CD8-positive, alpha-beta memory T cell (primary cell): ENCODE results near the gene DAPL1. TPM values are rescaled to one million over a fixed set of nuclear protein-coding genes. Genes with fewer than 3 reads are reported as not detected.

Source experiments
- CTCF ChIA-PET: fragments of 350-600 bp; sonication (Branson Sonifier 250); formaldehyde crosslinking; loops from one replicate; lab custom pipeline; 2021; ENCODE audit warnings: antibody characterized with exemption; lab: Charles Lee
- POLR2A ChIA-PET: fragments of 350-600 bp; sonication (Branson Sonifier 250); formaldehyde crosslinking; loops from one replicate; lab custom pipeline; 2021; ENCODE audit warnings: antibody characterized with exemption; lab: Charles Lee
- DNase-seq, 5 donors: peaks; one replicate each; pipeline versions ENCODE4 v3.0.0 to v3.0.0-alpha.2; 2020 to 2022; ENCODE audit warnings: mixed read lengths in 1 of 5
- H3K27ac ChIP-seq: one replicate; pipeline ENCODE4 v1.7.0; 2013; ENCODE audit warnings: low read depth, mild to moderate bottlenecking, low read length, moderate library complexity
- H3K27me3 ChIP-seq: 2 replicates; pipeline ENCODE4 v1.7.0; 2013; ENCODE audit warnings: low read length, mild to moderate bottlenecking; ENCODE audit not compliant: insufficient read depth, poor library complexity, severe bottlenecking
- H3K36me3 ChIP-seq: 2 replicates; pipeline ENCODE4 v1.7.0; 2013; ENCODE audit warnings: mild to moderate bottlenecking, low read length, moderate library complexity; ENCODE audit not compliant: insufficient read depth
- H3K4me1 ChIP-seq: 2 replicates; pipeline ENCODE4 v1.7.0; 2013; ENCODE audit warnings: mild to moderate bottlenecking, low read length, moderate library complexity; ENCODE audit not compliant: insufficient read depth
- H3K4me3 ChIP-seq: 2 replicates; pipeline ENCODE4 v1.7.0; 2013; ENCODE audit warnings: mild to moderate bottlenecking, low read length
- H3K9me3 ChIP-seq: 2 replicates; pipeline ENCODE4 v1.7.0; 2013; ENCODE audit warnings: mild to moderate bottlenecking, low read length
- H3K27ac Mint-ChIP-seq, 8 donors: one replicate each; pipeline ENCODE4 v1.8.0; 2020 to 2021; ENCODE audit warnings: mixed read lengths in 8 of 8, mild to moderate bottlenecking in 6 of 8, inconsistent platforms in 3 of 8, moderate library complexity in 3 of 8
- H3K27me3 Mint-ChIP-seq, 2 donors: one replicate each; pipeline ENCODE4 v1.8.0; 2020 to 2021; ENCODE audit warnings: mixed read lengths in 2 of 2, mild to moderate bottlenecking in 1 of 2, moderate library complexity in 1 of 2
- H3K36me3 Mint-ChIP-seq, 3 donors: one replicate each; pipeline ENCODE4 v1.8.0; 2020 to 2021; ENCODE audit warnings: mixed read lengths in 3 of 3, inconsistent platforms in 1 of 3, mild to moderate bottlenecking in 1 of 3
- H3K4me1 Mint-ChIP-seq, 3 donors: one replicate each; pipeline ENCODE4 v1.8.0; 2020 to 2021; ENCODE audit warnings: mixed read lengths in 3 of 3, inconsistent platforms in 1 of 3, mild to moderate bottlenecking in 1 of 3
- H3K4me3 Mint-ChIP-seq, 7 donors: one replicate each; pipeline ENCODE4 v1.8.0; 2020 to 2021; ENCODE audit warnings: mixed read lengths in 7 of 7, mild to moderate bottlenecking in 6 of 7, moderate library complexity in 4 of 7, inconsistent platforms in 2 of 7
- H3K9me3 Mint-ChIP-seq, 5 donors: one replicate each; pipeline ENCODE4 v1.8.0; 2020 to 2022; ENCODE audit warnings: mixed read lengths in 5 of 5, mild to moderate bottlenecking in 3 of 5, moderate library complexity in 2 of 5, inconsistent platforms in 1 of 5
- polyA plus RNA-seq: library from polyadenylated mRNA; unstranded; fragments of 300-500 nt; fragmentation: Illumina TruSeq; gene quantifications from one replicate; pipeline ENCODE4 v1.2.3, GENCODE V29; 2021
- total RNA-seq, 2 experiments: library from RNA; stranded (reverse); gene quantifications; one replicate each; pipeline ENCODE4 v1.2.3, GENCODE V29; 2021

Gene DAPL1
- total RNA-seq (not detected), polyA plus RNA-seq (not detected)

DNA sequence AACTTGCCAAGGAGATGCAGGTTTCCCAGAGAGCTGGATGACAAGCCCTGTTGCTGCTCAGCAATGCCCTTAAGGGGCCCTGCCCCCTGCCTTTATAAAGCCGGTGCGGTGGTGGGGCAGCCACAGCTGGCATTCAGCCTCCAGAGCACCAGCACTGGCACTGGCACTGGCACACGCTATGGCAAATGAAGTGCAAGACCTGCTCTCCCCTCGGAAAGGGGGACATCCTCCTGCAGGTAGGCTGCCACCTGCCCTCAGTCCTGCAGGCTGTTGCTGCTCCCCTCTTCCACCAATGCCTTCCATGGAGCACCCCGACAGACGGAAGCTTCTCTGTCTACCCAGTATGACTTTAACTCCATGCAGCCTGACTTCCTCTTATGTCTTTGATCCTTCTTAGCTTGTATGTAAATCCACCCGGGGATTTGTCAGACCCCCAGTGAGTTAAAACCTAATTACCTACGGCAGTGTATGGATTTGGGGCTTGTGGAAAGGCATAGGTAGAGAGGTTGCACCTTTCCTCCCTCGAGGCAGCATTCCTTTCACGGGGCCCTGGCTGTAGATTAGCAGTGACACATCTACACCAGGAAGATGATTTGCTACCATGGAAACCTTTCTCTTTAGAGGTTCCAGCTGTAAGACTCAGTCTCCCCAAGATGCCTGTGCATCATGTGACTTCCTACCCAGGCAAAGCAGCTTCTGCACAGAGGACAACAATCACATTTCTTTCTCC, at the start of gene DAPL1:
Gene DAPL1, plus strand, starts transcription at position 123 of the 730 bp plus-strand sequence. Its CDS starts 56 bp downstream, at position 179.
- no peak for DNase-seq
- CTCF ChIA-PET = no interaction called here
- no peak within 1 kb of the TSS for H3K27ac ChIP-seq
- no peak within 1 kb of the TSS for H3K4me3 ChIP-seq
- POLR2A ChIA-PET = no interaction called here
- H3K4me1 ChIP-seq = no peaks in the 10 kb centered on the region
- Mint-ChIP-seq H3K9me3 (no peaks in the 10 kb centered on the region), H3K36me3 (no peaks in the 10 kb centered on the region), H3K27ac (peak within 1 kb of the TSS in 1 of 8 donors; percentile 12), H3K4me1 (no peaks in the 10 kb centered on the region), H3K27me3 (peaks cover 8 to 31% of the 10 kb centered on the region in 2 donors), H3K4me3 (no peak within 1 kb of the TSS)
- H3K36me3 ChIP-seq = no peaks in the 10 kb centered on the region
- H3K9me3 ChIP-seq = no peaks in the 10 kb centered on the region
- no peaks in the 10 kb centered on the region for H3K27me3 ChIP-seq

DNA sequence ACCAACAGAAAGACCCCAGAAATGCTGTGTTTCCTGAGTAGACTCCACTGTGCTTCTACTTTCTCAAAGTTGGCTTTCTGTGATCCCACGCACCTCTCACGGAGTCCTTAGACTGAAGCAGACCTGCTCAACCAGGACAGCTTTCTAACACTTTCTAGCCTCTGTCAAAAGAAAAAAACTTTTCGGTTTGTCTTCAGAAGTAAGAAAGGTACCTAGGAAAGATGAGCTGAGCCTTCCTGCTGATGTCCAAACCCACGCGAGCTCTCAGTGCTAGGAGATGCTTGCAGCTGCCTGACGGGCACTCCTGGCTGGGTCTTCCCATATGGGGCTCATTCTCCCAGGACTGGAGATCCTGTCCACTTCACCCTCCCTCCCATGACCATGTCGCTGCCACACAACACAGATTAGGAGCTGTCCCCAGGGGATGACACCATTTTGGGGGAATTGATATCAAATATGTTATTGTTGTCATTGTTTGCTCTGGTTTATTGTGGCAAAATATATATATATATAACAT, 49.2 kb upstream of the DAPL1 start:
- CTCF ChIA-PET = interaction anchor here (1.5 to 3.3 kb wide), 3 partner anchors 8 to 721 kb away, joined by 6 to 42 read pairs (median 7); no protein-coding TSS in a partner anchor

DNA sequence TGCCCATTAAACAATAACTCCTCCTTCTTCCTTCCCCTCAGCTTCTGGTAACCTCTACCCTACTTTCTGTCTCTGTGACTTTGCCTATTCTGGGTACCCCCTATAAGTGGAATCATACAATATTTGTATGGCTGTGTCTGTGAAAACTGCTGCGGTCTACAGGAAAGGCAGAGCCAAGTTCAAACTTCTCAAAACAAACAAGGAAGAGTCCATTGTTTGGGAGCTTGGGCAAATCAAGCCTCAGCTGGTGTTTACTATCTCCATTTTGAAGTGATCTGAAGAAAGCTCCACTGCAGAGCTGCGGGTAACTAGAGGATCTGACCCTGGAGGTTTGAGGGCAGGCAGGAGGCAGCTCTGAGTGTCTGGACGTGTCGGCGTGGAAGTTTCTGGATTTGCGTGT, 48.6 kb upstream of the DAPL1 start:
- POLR2A ChIA-PET = no interaction called here
- H3K9me3 Mint-ChIP-seq = peaks cover 0 to 2% (median 0%) of the 10 kb centered on the region in 5 donors
- no peak overlapping the region for H3K27ac Mint-ChIP-seq

More for the DNA sequence above, 49.2 kb upstream of the DAPL1 start:
- Histone ChIP-seq H3K9me3 (no peaks in the 10 kb centered on the region), H3K36me3 (no peaks in the 10 kb centered on the region), H3K27ac (no peak overlapping the region), H3K27me3 (peaks cover 7% of the 10 kb centered on the region), H3K4me3 (no peak overlapping the region), H3K4me1 (no peaks in the 10 kb centered on the region)
- Mint-ChIP-seq H3K4me3 (no peak overlapping the region), H3K27ac (peak overlapping the region in 1 of 8 donors; percentile 48), H3K4me1 (no peaks in the 10 kb centered on the region), H3K27me3 (peaks cover 9 to 39% of the 10 kb centered on the region in 2 donors), H3K9me3 (peaks cover 0 to 2% (median 0%) of the 10 kb centered on the region in 5 donors), H3K36me3 (no peaks in the 10 kb centered on the region)
- POLR2A ChIA-PET = no interaction called here
- DNase-seq = no peak

GRCh38 chr2:158747281-158747680, 47.8 kb upstream of the DAPL1 start:
- no peaks in the 10 kb centered on the region for H3K36me3 ChIP-seq
- peaks cover 0 to 2% (median 0%) of the 10 kb centered on the region in 5 donors for H3K9me3 Mint-ChIP-seq
- ChIA-PET POLR2A (no interaction called here), CTCF (interaction anchor here (3.3 kb wide), 1 partner anchor 722 kb away, joined by 42 read pairs; no protein-coding TSS in a partner anchor)
- no peaks in the 10 kb centered on the region for H3K4me1 ChIP-seq
- H3K9me3 ChIP-seq = no peaks in the 10 kb centered on the region
- H3K4me3 ChIP-seq = no peak overlapping the region
- H3K36me3 Mint-ChIP-seq = no peaks in the 10 kb centered on the region
- no peaks in the 10 kb centered on the region for H3K4me1 Mint-ChIP-seq
- H3K27ac ChIP-seq = no peak overlapping the region
- DNase-seq = no peak
- no peak overlapping the region for H3K27ac Mint-ChIP-seq
- H3K27me3 Mint-ChIP-seq = peaks cover 9 to 39% of the 10 kb centered on the region in 2 donors
- H3K4me3 Mint-ChIP-seq = no peak overlapping the region
- H3K27me3 ChIP-seq = peaks cover 7% of the 10 kb centered on the region

More for the DNA sequence above, 48.6 kb upstream of the DAPL1 start:
- H3K4me1 Mint-ChIP-seq = no peaks in the 10 kb centered on the region
- no peaks in the 10 kb centered on the region for H3K36me3 ChIP-seq
- H3K27me3 ChIP-seq = peaks cover 7% of the 10 kb centered on the region
- no peak overlapping the region for H3K4me3 Mint-ChIP-seq
- H3K36me3 Mint-ChIP-seq = no peaks in the 10 kb centered on the region
- H3K4me3 ChIP-seq = no peak overlapping the region
- H3K27ac ChIP-seq = no peak overlapping the region
- CTCF ChIA-PET = interaction anchor here (1.5 to 3.3 kb wide), 2 partner anchors 8 to 722 kb away, joined by 7 to 42 read pairs; no protein-coding TSS in a partner anchor
- H3K9me3 ChIP-seq = no peaks in the 10 kb centered on the region
- H3K4me1 ChIP-seq = no peaks in the 10 kb centered on the region
- no peak for DNase-seq
- H3K27me3 Mint-ChIP-seq = peaks cover 9 to 38% of the 10 kb centered on the region in 2 donors

DNA sequence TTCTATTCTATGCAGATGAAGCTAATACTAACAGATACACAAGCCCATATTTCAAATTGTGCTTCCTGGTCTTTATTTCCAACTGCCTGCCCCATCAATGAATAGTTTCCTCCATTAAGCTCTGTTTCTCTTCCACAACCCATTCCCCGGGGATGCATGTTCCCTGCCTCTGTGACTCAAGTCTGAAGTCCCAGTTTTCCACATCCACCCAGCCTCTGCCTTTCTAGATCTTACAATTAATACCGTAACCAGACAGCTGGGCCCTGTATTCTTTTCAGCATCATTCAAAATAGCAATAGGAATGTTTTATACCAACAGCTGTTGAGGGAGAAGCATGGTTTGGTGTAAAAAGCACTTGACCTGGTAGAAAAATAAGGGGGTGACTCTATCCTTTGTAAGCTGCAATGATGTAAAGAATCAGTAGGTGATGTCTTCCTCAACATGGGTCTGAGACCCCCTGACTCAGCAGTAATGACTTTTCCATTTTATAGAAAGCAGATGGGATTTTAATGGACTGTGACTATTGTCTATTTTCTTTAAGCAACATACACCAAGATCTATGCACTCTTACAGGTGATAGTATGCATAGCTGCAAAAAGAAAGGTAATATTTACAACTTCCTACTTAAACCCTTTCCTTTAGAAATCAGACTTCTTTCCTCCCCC, 46.1 kb upstream of the DAPL1 start:
- H3K4me3 Mint-ChIP-seq = no peak overlapping the region
- ChIA-PET CTCF (interaction anchor here (0.7 kb wide), 1 partner anchor 725 kb away, joined by 3 read pairs; no protein-coding TSS in a partner anchor), POLR2A (no interaction called here)
- no peak for DNase-seq
- peaks cover 7% of the 10 kb centered on the region for H3K27me3 ChIP-seq
- H3K27ac ChIP-seq = no peak overlapping the region
- no peak overlapping the region for H3K4me3 ChIP-seq
- H3K36me3 ChIP-seq = no peaks in the 10 kb centered on the region
- no peaks in the 10 kb centered on the region for H3K4me1 Mint-ChIP-seq
- H3K27ac Mint-ChIP-seq = no peak overlapping the region
- H3K27me3 Mint-ChIP-seq = peaks cover 14 to 49% of the 10 kb centered on the region in 2 donors
- no peaks in the 10 kb centered on the region for H3K9me3 ChIP-seq
- no peaks in the 10 kb centered on the region for H3K4me1 ChIP-seq
- peaks cover 0 to 2% (median 0%) of the 10 kb centered on the region in 5 donors for H3K9me3 Mint-ChIP-seq
- H3K36me3 Mint-ChIP-seq = no peaks in the 10 kb centered on the region

GRCh38 chr2:158750458-158751125, 44.5 kb upstream of the DAPL1 start:
- H3K9me3 ChIP-seq = no peaks in the 10 kb centered on the region
- POLR2A ChIA-PET = no interaction called here
- no peak overlapping the region for H3K27ac ChIP-seq
- Mint-ChIP-seq H3K4me1 (no peaks in the 10 kb centered on the region), H3K4me3 (no peak overlapping the region), H3K27ac (no peak overlapping the region), H3K9me3 (peaks cover 0 to 2% (median 0%) of the 10 kb centered on the region in 5 donors), H3K27me3 (peaks cover 13 to 47% of the 10 kb centered on the region in 2 donors), H3K36me3 (no peaks in the 10 kb centered on the region)
- H3K4me3 ChIP-seq = no peak overlapping the region
- no peaks in the 10 kb centered on the region for H3K36me3 ChIP-seq
- H3K27me3 ChIP-seq = peaks cover 7% of the 10 kb centered on the region
- H3K4me1 ChIP-seq = no peaks in the 10 kb centered on the region
- CTCF ChIA-PET = interaction anchor here (1.0 to 1.8 kb wide), 2 partner anchors 11 to 726 kb away, joined by 3 to 5 read pairs; no protein-coding TSS in a partner anchor
- no peak for DNase-seq

DNA sequence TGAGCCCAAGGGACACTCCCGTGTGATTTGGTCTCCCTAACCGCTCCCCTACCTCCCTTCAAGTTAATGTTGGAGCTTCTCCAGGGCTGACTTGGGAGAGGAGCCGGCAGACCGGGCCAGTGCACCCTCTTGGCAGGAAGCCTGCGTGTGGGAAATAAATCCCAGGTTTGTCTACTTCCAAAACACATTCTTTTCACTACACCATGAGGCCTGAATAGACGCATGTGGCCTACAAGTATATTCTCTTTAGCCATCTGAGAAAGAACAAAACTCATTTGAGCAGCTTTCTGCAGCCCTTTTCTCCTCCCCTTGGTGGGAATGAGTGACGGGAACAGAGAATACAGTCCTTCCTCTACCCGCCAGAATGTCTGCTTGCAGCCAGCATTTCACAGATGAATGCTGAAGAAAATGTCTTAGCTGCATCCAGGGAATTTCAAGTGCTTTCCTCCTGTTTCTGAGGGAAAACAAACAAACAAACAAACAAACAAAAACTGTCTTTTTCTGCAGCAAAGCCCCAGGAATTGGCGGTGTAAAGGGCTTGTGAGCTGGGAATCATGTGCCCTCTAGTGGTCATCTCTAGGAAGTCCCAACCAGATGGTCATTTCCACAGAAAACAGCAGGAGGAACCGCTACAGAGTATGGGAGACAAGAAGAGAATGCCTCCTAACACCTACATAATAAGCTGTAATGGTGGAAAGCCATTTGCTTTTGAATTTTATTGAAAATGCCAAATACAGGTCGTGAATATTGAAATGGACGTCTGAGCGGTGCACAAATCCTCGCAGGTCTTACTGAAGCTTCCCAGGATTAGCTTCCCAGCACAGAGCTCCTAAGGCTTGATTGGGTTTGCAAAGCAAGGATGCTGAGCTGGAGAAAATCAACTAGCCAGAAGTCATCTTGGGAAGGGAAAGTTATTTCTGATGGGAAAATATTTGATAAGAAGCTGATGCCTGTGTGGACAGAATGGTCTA, 41.2 kb upstream of the DAPL1 start:
- H3K4me3 ChIP-seq = no peak overlapping the region
- Mint-ChIP-seq H3K4me3 (no peak overlapping the region), H3K27me3 (peaks cover 6 to 38% of the 10 kb centered on the region in 2 donors), H3K36me3 (no peaks in the 10 kb centered on the region), H3K9me3 (peaks cover 0 to 5% (median 0%) of the 10 kb centered on the region in 5 donors), H3K27ac (no peak overlapping the region), H3K4me1 (no peaks in the 10 kb centered on the region)
- no peaks in the 10 kb centered on the region for H3K27me3 ChIP-seq
- no peak overlapping the region for H3K27ac ChIP-seq
- peak in 2 of 5 donors; percentile 21 to 31 for DNase-seq
- CTCF ChIA-PET = interaction anchor here (1.0 to 5.2 kb wide), 19 partner anchors 8 to 1451 kb away, joined by 3 to 47 read pairs (median 4); no protein-coding TSS in a partner anchor
- no peaks in the 10 kb centered on the region for H3K9me3 ChIP-seq
- H3K4me1 ChIP-seq = no peaks in the 10 kb centered on the region
- H3K36me3 ChIP-seq = no peaks in the 10 kb centered on the region
- POLR2A ChIA-PET = no interaction called here
